ENCODE measurements around the gene CINP.

The CINP gene

DNA sequence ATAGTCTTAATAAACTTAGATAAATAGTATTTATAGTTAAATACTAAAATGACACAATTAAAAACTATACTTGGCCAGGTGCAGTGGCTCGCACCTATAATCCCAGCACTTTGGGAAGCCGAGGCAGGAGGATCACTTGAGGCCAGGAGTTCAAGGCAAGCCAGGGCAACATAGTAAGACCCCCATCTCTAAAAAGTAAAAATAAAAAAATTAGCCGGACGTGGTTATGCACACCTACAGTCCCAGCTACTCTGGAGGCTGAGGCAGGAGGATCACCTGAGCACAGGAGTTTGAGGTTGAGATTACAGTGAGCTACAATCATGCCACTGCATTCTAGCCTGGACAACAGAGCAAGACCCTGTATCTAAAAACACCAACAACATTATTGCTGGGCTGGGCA, 16.0 kb downstream of the CINP start:
- H3K4me2 ChIP-seq (ENCODE audit: low read length): no peak overlapping the region
- H3K79me2 ChIP-seq (ENCODE audit: control insufficient read depth, low read length): no peaks in the 10 kb centered on the region
- TF ChIP-seq, protein P1, sequence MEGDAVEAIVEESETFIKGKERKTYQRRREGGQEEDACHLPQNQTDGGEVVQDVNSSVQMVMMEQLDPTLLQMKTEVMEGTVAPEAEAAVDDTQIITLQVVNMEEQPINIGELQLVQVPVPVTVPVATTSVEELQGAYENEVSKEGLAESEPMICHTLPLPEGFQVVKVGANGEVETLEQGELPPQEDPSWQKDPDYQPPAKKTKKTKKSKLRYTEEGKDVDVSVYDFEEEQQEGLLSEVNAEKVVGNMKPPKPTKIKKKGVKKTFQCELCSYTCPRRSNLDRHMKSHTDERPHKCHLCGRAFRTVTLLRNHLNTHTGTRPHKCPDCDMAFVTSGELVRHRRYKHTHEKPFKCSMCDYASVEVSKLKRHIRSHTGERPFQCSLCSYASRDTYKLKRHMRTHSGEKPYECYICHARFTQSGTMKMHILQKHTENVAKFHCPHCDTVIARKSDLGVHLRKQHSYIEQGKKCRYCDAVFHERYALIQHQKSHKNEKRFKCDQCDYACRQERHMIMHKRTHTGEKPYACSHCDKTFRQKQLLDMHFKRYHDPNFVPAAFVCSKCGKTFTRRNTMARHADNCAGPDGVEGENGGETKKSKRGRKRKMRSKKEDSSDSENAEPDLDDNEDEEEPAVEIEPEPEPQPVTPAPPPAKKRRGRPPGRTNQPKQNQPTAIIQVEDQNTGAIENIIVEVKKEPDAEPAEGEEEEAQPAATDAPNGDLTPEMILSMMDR (IDR thresholded peaks at IDR 0.05; ENCODE audit: low read depth, low read length, poor library complexity, severe bottlenecking): no peak
- TF ChIP-seq EZH2phosphoT487 (IDR thresholded peaks at IDR 0.05; ENCODE audit: borderline replicate concordance, low read length): no peak
- H3F3A ChIP-seq (ENCODE audit: control insufficient read depth, insufficient read depth): no peaks in the 10 kb centered on the region
- H3K27ac ChIP-seq (ENCODE audit: low read depth, low read length): no peak overlapping the region
- no peaks in the 10 kb centered on the region for H3K27me3 ChIP-seq (ENCODE audit: control insufficient read depth, low read length)
- no peaks in the 10 kb centered on the region for H3K4me1 ChIP-seq (ENCODE audit: control insufficient read depth, low read length)
- no peaks in the 10 kb centered on the region for H4K20me1 ChIP-seq (ENCODE audit: control insufficient read depth, insufficient read depth, low read depth, low read length)
- H3K9me2 ChIP-seq (replicated peaks; ENCODE audit: control insufficient read depth, low read length): no peaks in the 10 kb centered on the region
- H3K9me3 ChIP-seq (ENCODE audit: control insufficient read depth, insufficient read depth, low read length): no peaks in the 10 kb centered on the region
- no peak overlapping the region for H3K4me3 ChIP-seq (ENCODE audit: low read length)
- H3K36me3 ChIP-seq (ENCODE audit: control insufficient read depth, low read length): peaks cover 63% of the 10 kb centered on the region

DNA sequence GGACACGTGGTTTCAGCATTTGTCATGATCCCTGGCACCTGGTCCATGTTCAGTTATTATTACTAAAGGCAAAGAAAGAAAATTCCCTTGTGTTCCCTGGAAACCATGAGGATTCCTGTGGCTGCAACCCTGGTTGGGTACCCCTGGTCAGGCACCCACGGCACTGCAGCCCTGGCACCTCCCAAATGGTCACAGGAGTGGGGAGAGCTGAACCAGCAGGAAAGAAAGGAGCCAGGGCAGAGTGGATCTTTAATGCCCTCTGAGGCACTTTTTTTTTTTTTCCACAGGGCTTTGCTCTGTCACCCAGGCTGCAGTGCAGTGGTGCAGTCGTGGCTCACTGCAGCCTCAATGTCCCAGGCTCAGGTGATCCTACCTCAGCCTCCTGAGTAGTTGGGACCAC, 17.5 kb downstream of the CINP start:
- Histone ChIP-seq H3K9me2 (replicated peaks; ENCODE audit: control insufficient read depth, low read length) (no peaks in the 10 kb centered on the region), H3K4me1 (ENCODE audit: control insufficient read depth, low read length) (no peaks in the 10 kb centered on the region), H4K20me1 (ENCODE audit: control insufficient read depth, insufficient read depth, low read depth, low read length) (no peaks in the 10 kb centered on the region), H3F3A (ENCODE audit: control insufficient read depth, insufficient read depth) (no peaks in the 10 kb centered on the region), H3K36me3 (ENCODE audit: control insufficient read depth, low read length) (peaks cover 62% of the 10 kb centered on the region), H3K27ac (ENCODE audit: low read depth, low read length) (no peak overlapping the region), H3K79me2 (ENCODE audit: control insufficient read depth, low read length) (no peaks in the 10 kb centered on the region), H3K27me3 (ENCODE audit: control insufficient read depth, low read length) (no peaks in the 10 kb centered on the region), H3K4me2 (ENCODE audit: low read length) (no peak overlapping the region), H3K9me3 (ENCODE audit: control insufficient read depth, insufficient read depth, low read length) (no peaks in the 10 kb centered on the region), H3K4me3 (ENCODE audit: low read length) (no peak overlapping the region)
- TF ChIP-seq, protein P1 (IDR thresholded peaks at IDR 0.05; ENCODE audit: low read depth, low read length, poor library complexity, severe bottlenecking): no peak
- TF ChIP-seq EZH2phosphoT487 (IDR thresholded peaks at IDR 0.05; ENCODE audit: borderline replicate concordance, low read length): no peak

DNA sequence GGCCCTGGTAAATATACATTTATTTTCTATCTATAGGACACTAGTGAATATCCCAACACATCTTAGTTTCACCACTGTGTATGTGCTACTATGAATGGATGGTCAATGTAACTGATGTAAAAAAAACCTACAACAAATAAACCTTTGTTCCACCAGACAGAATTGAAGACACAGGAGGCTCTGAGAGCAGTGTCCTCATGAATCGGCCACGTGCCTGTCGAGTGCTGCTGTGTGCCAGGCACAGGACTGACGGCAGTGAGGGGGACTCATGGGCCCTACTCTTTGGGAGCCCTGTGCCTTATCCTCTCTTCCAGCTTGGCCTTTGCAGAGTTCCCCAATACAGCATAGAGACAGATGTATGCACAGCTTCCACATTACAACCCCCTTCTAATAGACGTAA, 18.2 kb downstream of the CINP start:
- Histone ChIP-seq H3K79me2 (ENCODE audit: control insufficient read depth, low read length) (no peaks in the 10 kb centered on the region), H3K36me3 (ENCODE audit: control insufficient read depth, low read length) (peaks cover 57% of the 10 kb centered on the region)

More for the DNA sequence above, 18.2 kb downstream of the CINP start:
- Histone ChIP-seq H3K27me3 (ENCODE audit: control insufficient read depth, low read length) (no peaks in the 10 kb centered on the region), H3K27ac (ENCODE audit: low read depth, low read length) (no peak overlapping the region), H4K20me1 (ENCODE audit: control insufficient read depth, insufficient read depth, low read depth, low read length) (no peaks in the 10 kb centered on the region), H3K9me2 (replicated peaks; ENCODE audit: control insufficient read depth, low read length) (no peaks in the 10 kb centered on the region), H3K9me3 (ENCODE audit: control insufficient read depth, insufficient read depth, low read length) (no peaks in the 10 kb centered on the region), H3K4me3 (ENCODE audit: low read length) (no peak overlapping the region), H3K4me2 (ENCODE audit: low read length) (no peak overlapping the region), H3F3A (ENCODE audit: control insufficient read depth, insufficient read depth) (no peaks in the 10 kb centered on the region), H3K4me1 (ENCODE audit: control insufficient read depth, low read length) (no peaks in the 10 kb centered on the region)
- TF ChIP-seq, protein P1 (IDR thresholded peaks at IDR 0.05; ENCODE audit: low read depth, low read length, poor library complexity, severe bottlenecking): no peak
- no peak for TF ChIP-seq EZH2phosphoT487 (IDR thresholded peaks at IDR 0.05; ENCODE audit: borderline replicate concordance, low read length)
